Measurements from ENCODE around the gene RASA3.

RASA3 gene

GRCh38 chr13:113942591-113943103 lies 189.8 kb downstream of the RASA3 start:
- H3K4me1 ChIP-seq (ENCODE audit: control insufficient read depth, insufficient read depth, low read length): no peaks in the 10 kb centered on the region
- H3K9me3 ChIP-seq (ENCODE audit: control insufficient read depth, insufficient read depth, low read length): no peaks in the 10 kb centered on the region
- no peak overlapping the region for H3K9ac ChIP-seq (ENCODE audit: low read depth, low read length)
- H3K27me3 ChIP-seq (ENCODE audit: control insufficient read depth, insufficient read depth, low read length): no peaks in the 10 kb centered on the region
- H3K4me3 ChIP-seq (ENCODE audit: low read depth, low read length): no peak overlapping the region
- no peaks in the 10 kb centered on the region for H3K36me3 ChIP-seq (ENCODE audit: control insufficient read depth, insufficient read depth, low read length)

- H3K36me3 ChIP-seq (ENCODE audit: control insufficient read depth, insufficient read depth, low read length): no peaks in the 10 kb centered on the region
- no peaks in the 10 kb centered on the region for H3K9me3 ChIP-seq (ENCODE audit: control insufficient read depth, insufficient read depth, low read length)
- no peaks in the 10 kb centered on the region for H3K27me3 ChIP-seq (ENCODE audit: control insufficient read depth, insufficient read depth, low read length)
- H3K4me3 ChIP-seq (ENCODE audit: low read depth, low read length): no peak overlapping the region
- H3K9ac ChIP-seq (ENCODE audit: low read depth, low read length): no peak overlapping the region
- H3K4me1 ChIP-seq (ENCODE audit: control insufficient read depth, insufficient read depth, low read length): no peaks in the 10 kb centered on the region
Measured at GRCh38 chr13:113941571-113942191, 190.7 kb downstream of the RASA3 start.

GRCh38 chr13:113939944-113940297 lies 192.5 kb downstream of the RASA3 start:
- no peaks in the 10 kb centered on the region for H3K27me3 ChIP-seq (ENCODE audit: control insufficient read depth, insufficient read depth, low read length)
- no peaks in the 10 kb centered on the region for H3K9me3 ChIP-seq (ENCODE audit: control insufficient read depth, insufficient read depth, low read length)
- no peaks in the 10 kb centered on the region for H3K4me1 ChIP-seq (ENCODE audit: control insufficient read depth, insufficient read depth, low read length)
- H3K36me3 ChIP-seq (ENCODE audit: control insufficient read depth, insufficient read depth, low read length): no peaks in the 10 kb centered on the region
- no peak overlapping the region for H3K9ac ChIP-seq (ENCODE audit: low read depth, low read length)
- H3K4me3 ChIP-seq (ENCODE audit: low read depth, low read length): no peak overlapping the region

- Histone ChIP-seq H3K4me1 (ENCODE audit: control insufficient read depth, insufficient read depth, low read length) (no peaks in the 10 kb centered on the region), H3K36me3 (ENCODE audit: control insufficient read depth, insufficient read depth, low read length) (no peaks in the 10 kb centered on the region)
Measured at GRCh38 chr13:113939129-113939943, 193.1 kb downstream of the RASA3 start.

GRCh38 chr13:113938716-113939115 lies 193.7 kb downstream of the RASA3 start:
- Histone ChIP-seq H3K4me3 (ENCODE audit: low read depth, low read length) (no peak overlapping the region), H3K27me3 (ENCODE audit: control insufficient read depth, insufficient read depth, low read length) (no peaks in the 10 kb centered on the region), H3K9me3 (ENCODE audit: control insufficient read depth, insufficient read depth, low read length) (no peaks in the 10 kb centered on the region), H3K36me3 (ENCODE audit: control insufficient read depth, insufficient read depth, low read length) (no peaks in the 10 kb centered on the region), H3K9ac (ENCODE audit: low read depth, low read length) (no peak overlapping the region), H3K4me1 (ENCODE audit: control insufficient read depth, insufficient read depth, low read length) (no peaks in the 10 kb centered on the region)

More at GRCh38 chr13:113939129-113939943, 193.1 kb downstream of the RASA3 start:
- no peaks in the 10 kb centered on the region for H3K27me3 ChIP-seq (ENCODE audit: control insufficient read depth, insufficient read depth, low read length)
- no peaks in the 10 kb centered on the region for H3K9me3 ChIP-seq (ENCODE audit: control insufficient read depth, insufficient read depth, low read length)
- no peak overlapping the region for H3K4me3 ChIP-seq (ENCODE audit: low read depth, low read length)
- H3K9ac ChIP-seq (ENCODE audit: low read depth, low read length): no peak overlapping the region

- H3K9me3 ChIP-seq (ENCODE audit: control insufficient read depth, insufficient read depth, low read length): no peaks in the 10 kb centered on the region
- H3K9ac ChIP-seq (ENCODE audit: low read depth, low read length): no peak overlapping the region
- no peaks in the 10 kb centered on the region for H3K36me3 ChIP-seq (ENCODE audit: control insufficient read depth, insufficient read depth, low read length)
- no peaks in the 10 kb centered on the region for H3K27me3 ChIP-seq (ENCODE audit: control insufficient read depth, insufficient read depth, low read length)
- H3K4me3 ChIP-seq (ENCODE audit: low read depth, low read length): no peak overlapping the region
- no peaks in the 10 kb centered on the region for H3K4me1 ChIP-seq (ENCODE audit: control insufficient read depth, insufficient read depth, low read length)
Measured at GRCh38 chr13:113938246-113938645, 194.2 kb downstream of the RASA3 start.

- Histone ChIP-seq H3K4me3 (ENCODE audit: low read depth, low read length) (no peak overlapping the region), H3K27me3 (ENCODE audit: control insufficient read depth, insufficient read depth, low read length) (no peaks in the 10 kb centered on the region), H3K9ac (ENCODE audit: low read depth, low read length) (no peak overlapping the region), H3K36me3 (ENCODE audit: control insufficient read depth, insufficient read depth, low read length) (no peaks in the 10 kb centered on the region), H3K9me3 (ENCODE audit: control insufficient read depth, insufficient read depth, low read length) (no peaks in the 10 kb centered on the region), H3K4me1 (ENCODE audit: control insufficient read depth, insufficient read depth, low read length) (no peaks in the 10 kb centered on the region)
Measured at GRCh38 chr13:113937527-113938180, 194.8 kb downstream of the RASA3 start.

GRCh38 chr13:113937073-113937472 lies 195.3 kb downstream of the RASA3 start:
- Histone ChIP-seq H3K9ac (ENCODE audit: low read depth, low read length) (no peak overlapping the region), H3K36me3 (ENCODE audit: control insufficient read depth, insufficient read depth, low read length) (no peaks in the 10 kb centered on the region), H3K4me1 (ENCODE audit: control insufficient read depth, insufficient read depth, low read length) (no peaks in the 10 kb centered on the region), H3K9me3 (ENCODE audit: control insufficient read depth, insufficient read depth, low read length) (no peaks in the 10 kb centered on the region), H3K27me3 (ENCODE audit: control insufficient read depth, insufficient read depth, low read length) (no peaks in the 10 kb centered on the region), H3K4me3 (ENCODE audit: low read depth, low read length) (no peak overlapping the region)

- Histone ChIP-seq H3K27me3 (ENCODE audit: control insufficient read depth, insufficient read depth, low read length) (no peaks in the 10 kb centered on the region), H3K4me1 (ENCODE audit: control insufficient read depth, insufficient read depth, low read length) (no peaks in the 10 kb centered on the region), H3K4me3 (ENCODE audit: low read depth, low read length) (no peak overlapping the region), H3K9me3 (ENCODE audit: control insufficient read depth, insufficient read depth, low read length) (no peaks in the 10 kb centered on the region), H3K36me3 (ENCODE audit: control insufficient read depth, insufficient read depth, low read length) (no peaks in the 10 kb centered on the region), H3K9ac (ENCODE audit: low read depth, low read length) (no peak overlapping the region)
Measured at GRCh38 chr13:113936166-113936965, 196.1 kb downstream of the RASA3 start.

- Histone ChIP-seq H3K9ac (ENCODE audit: low read depth, low read length) (no peak overlapping the region), H3K9me3 (ENCODE audit: control insufficient read depth, insufficient read depth, low read length) (no peaks in the 10 kb centered on the region), H3K27me3 (ENCODE audit: control insufficient read depth, insufficient read depth, low read length) (no peaks in the 10 kb centered on the region), H3K36me3 (ENCODE audit: control insufficient read depth, insufficient read depth, low read length) (no peaks in the 10 kb centered on the region), H3K4me3 (ENCODE audit: low read depth, low read length) (no peak overlapping the region), H3K4me1 (ENCODE audit: control insufficient read depth, insufficient read depth, low read length) (no peaks in the 10 kb centered on the region)
Measured at GRCh38 chr13:113935001-113935844, 197.2 kb downstream of the RASA3 start.

GRCh38 chr13:113934576-113934975 lies 197.8 kb downstream of the RASA3 start:
- H3K36me3 ChIP-seq (ENCODE audit: control insufficient read depth, insufficient read depth, low read length): no peaks in the 10 kb centered on the region
- H3K4me3 ChIP-seq (ENCODE audit: low read depth, low read length): no peak overlapping the region
- H3K9me3 ChIP-seq (ENCODE audit: control insufficient read depth, insufficient read depth, low read length): no peaks in the 10 kb centered on the region
- H3K27me3 ChIP-seq (ENCODE audit: control insufficient read depth, insufficient read depth, low read length): no peaks in the 10 kb centered on the region
- no peak overlapping the region for H3K9ac ChIP-seq (ENCODE audit: low read depth, low read length)
- no peaks in the 10 kb centered on the region for H3K4me1 ChIP-seq (ENCODE audit: control insufficient read depth, insufficient read depth, low read length)

All from iPS-15b (cell line).